ENCODE measurements around the gene TBX2.
"Not testable (repeated sequence)": the region's sequence is repeated elsewhere in the genome, so short reads cannot be mapped to it uniquely, and the experiment has no call there.

Gene TBX2

DNA sequence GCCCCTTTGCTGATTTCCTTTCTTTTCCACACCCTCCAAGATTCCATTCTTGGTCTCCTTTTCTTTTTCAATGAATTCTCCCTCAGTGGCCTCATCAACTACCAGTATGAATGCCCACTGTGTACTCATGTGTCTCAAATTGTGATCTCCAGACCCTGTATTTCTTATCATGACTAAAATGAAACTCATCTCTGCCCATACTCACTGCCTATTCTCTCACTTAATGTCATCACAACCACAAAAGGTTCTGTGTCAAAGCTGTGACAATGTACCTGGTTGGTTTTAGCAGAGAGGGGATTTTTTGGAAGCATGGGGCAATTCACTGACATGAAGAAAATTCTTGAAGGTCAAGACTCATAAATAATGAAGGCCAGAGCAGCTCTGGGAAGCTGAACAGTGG lies 41.1 kb downstream of the TBX2 start:
- DNase-seq, result no peak

DNA sequence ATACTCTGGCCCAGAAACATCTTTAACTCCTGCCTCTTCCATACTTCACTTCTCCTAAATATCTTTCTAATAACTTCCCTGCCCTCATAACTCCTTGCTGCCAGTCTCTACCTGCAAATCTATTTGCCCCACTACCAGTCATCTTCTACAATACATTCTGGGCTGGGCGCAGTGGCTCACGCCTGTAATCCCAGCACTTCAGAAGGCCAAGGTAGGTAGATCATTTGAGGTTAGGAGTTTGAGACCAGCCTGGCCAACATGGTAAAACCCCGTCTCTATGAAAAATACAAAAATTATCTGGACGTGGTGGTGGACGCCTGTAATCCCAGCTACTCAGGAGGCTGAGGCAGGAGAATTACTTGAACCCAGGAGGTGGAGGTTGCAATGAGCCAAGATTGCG lies 41.9 kb downstream of the TBX2 start:
- not testable (repeated sequence) for DNase-seq

DNA sequence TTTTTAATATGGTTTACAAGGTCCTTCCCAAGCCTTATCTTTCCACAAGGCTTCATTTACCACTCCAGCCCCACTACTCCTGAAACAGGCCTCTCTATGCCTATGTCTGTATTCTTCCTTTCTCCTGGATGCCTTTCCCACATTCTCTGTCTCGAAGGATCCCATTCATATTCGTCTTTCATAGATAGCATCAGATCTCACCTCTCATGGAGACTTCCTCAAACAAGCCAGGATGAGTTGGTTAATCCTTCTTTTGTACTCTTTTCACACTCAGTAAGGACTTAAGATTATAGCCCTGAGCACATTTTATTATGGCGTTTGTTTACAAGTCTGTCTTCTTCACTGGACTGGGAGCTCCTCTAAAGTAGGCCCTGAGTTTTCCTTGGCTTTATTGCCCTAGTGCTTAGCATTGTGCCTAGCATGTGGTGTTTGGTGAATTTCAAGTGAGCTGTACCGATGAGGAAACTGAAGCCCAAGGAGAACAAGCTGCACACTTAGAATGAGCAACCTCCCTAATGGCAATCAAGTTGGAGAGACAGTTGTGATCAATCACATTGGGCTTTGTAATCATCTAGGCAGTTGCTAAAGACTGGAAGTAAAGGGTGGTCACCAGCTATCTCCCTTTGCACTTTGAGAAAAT lies 42.6 kb downstream of the TBX2 start:
- no peak for DNase-seq

DNA sequence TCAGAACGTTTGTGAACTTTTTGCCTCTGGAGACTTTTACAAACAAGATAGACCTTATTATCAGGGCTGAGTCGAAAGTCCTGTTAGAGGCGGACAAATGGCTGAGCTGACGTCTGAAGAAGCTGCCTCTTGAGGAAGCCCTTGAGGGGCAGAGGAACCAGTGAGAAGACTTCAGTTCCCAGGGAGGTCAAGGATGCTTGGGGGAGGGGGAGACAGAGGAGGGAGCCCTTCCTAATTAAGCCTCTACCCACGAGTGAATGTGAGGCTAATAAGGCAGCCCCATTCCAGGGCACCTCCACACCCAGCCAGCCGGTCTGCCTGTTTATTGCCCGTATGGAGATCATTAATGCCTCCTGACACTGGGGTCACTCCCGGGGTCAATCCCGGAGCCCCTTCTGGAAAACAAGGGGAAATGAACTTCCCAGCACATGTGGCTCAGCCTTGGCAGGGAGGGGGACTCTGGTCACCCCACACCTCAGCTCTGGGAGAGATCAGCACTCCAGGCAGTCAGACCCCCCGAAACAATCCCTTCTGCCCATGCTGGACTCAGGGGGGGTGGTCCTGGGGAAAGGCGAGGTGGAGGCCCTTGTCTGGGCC lies 43.3 kb downstream of the TBX2 start:
- no peak for DNase-seq

DNA sequence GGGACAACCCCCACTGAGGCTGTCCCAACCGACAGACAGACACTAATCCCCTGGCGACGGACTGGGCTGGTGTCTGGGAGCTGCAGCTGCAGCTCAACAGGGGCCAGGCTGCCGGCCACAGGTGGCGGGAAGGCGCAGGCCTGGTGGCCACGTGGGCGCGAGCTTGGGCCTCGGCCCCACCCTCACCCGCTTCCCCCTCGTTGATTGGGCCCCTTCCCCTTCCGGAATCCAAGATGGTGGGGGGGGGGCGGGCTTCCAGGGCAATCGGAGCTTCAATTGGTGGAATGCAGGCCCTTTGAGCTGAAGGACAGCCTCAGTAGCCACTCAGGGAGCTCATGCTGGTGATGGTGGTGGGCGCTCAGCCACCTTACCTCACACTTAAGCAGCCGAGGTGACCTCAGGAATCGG lies 43.8 kb downstream of the TBX2 start:
- no peak for DNase-seq

DNA sequence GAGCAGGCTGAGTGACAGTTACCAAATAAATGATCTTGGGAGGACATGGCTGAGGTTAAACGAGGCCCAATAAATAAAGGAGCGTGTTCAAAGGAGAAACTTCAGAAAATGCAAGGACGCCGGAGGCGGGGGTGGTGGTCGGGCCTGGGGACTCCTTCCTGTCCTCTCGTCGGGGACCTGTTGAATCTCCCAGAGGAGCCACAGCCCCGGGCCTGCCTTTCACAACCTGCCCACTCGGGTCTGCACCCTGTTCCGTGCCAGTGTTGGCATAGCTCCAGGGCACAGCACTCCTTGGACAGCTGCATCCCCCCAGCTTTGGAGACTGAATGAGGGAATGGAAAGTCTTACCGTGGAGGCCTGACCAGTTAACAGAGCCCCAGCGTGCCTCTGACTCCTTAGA lies 44.4 kb downstream of the TBX2 start:
- no peak for DNase-seq

DNA sequence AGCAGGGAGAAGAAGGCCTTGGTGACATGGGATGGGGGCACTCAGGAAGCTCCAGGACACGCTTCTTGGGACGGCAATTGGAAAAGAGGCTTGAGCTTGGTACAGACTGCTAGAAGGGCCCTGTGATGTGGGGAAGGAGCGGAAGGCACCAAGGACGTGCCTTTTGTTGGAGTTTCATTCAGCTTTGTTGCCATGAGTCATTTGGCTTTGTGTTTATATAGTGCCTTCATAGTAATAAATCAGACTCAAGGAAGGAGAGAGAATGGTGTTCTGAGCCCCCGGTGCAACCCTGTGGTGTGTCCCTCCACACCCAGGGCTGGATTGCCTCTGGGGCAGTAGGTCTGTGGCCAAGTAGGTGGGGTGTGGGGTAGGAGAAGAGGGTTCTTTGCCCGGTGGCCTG lies 45.2 kb downstream of the TBX2 start:
- no peak for DNase-seq

DNA sequence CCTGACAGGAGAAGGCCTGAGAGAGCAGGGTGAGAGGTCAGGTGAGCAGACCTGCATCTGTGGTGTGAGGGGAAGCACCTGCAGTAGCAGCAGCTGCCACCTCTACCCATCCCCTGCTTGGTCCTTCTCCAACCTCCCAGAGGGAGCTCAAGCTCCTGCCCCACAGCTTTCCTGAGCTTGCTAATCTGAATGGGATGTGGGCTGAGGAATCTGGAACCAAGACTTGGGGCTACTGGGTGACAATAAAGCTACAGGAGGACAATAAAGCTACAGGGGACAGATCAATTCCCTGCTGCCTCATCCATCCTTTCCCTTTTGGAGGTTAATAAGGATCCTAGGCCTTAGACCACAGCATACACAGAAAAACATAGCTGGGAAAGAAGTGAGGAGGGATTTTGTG lies 47.7 kb downstream of the TBX2 start:
- DNase-seq, result no peak

DNA sequence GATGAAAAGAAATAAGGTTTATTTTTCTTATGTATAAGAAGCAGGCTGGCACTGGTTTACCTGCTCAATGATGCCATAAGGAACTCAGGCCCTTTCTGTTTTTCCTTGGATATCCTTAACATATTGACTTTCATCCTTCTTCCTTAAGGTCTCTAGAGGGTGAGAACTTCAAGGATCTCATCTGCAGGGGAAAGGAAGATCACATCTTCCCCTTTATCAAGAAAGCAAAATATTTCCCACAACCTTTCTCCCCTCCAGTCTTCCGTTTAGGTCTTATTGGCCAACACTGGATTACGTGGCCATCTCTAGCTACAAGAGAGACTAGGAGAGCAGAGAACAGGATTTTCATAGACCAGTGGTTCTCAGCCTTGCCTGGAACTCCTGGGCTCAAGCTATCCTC lies 48.4 kb downstream of the TBX2 start:
- DNase-seq, result no peak

DNA sequence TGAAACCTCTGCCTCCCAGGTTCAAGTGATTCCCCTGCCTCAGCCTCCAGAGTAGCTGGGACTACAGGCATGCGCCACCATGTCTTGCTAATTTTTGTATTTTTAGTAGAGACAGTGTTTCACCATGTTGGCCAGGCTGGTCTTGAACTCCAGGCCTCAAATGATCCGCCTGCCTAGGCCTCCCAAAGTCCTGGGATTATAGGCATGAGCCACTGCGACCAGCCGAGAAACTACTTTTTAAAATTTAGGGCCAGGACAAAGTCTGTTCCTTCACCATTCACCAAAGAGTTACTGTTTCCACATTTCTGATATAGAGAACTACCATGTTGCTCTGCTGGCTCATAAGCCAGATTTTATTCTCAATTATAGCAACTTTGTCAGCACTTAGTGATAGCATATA lies 49.5 kb downstream of the TBX2 start:
- not testable (repeated sequence) for DNase-seq

DNA sequence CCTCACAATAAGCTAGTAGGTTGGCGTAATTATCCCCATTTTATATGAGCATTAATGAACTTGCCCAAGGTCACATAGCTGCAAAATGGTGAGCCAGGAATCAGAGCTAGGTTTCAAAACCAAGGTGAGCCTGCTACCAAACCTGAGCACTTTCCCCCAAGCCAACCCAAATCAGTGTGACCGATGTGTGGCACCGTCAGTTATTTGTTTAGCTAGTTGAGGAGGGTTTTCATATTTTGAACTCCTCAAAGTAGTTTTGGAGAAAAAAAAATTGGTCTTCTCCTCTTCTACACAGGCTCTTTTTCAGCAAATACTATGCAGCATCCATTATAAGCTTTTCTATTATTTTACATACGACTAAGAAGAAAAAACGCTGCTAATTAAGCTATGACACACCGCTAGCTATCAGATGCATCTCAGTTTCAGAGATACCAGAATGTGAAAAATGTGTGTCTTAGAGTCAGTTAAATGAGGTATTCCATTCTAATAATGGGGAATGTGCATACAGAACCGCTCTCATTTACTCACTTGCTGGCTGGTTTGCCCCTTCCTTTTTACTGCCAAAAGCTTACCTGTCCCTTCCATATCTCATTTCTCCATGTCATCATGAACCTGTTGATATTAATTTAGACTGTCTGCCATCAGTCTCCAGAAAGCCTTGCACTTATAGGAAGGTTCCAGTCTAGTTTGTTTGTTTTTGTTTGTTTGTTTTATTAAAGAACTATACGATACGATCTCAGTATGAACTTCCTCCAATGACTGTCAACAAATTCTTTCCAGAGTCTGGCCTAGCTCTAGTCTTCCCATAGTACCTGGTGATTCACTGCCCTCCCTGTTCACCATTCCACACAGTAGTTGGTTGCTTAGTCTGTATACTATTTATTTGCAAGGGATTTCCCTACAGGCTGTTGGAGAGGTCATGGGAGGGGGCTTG lies 50.3 kb downstream of the TBX2 start:
- DNase-seq, result no peak

DNA sequence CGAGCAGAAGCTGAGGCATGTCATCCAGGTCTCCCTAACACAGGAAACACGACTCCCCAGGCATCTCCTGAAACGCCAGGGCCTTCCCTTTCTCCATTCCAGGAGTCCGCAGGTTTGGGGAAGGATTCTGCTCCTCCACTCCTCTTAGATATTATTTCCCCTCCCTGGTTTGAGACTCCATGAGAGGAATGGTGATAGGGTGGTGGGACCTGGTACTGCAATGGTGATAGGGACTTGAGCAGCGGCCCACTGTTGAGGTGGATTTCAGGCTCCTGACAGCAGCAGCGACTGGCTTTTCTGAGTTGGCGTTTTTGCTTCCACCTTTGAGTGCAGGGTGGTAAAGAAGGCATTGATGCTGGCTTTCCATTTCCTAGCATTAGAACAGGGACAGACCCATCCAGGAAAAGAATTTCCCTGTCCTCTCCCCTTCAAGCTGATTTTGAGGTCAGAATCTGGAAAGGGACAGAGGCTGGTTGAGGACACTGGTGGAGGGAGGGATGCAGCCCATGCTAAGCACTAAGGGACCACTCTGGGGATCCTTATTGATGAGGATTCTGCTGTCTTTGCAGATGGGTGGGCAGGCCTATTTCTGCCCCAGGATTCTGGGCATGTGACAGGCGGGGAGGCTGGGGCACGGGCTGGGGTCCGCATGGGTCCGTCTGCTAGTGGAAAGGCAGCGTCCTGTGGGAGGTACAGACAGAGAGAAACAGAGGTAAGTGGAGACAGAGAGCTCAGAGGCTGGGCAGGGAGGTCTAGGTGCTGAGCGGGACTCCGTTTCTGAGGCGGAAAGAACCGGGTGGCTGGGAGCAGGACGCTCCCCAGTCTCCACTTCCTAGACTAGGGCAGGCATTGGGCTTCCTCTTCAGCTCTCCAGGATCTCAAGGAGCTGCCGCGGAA lies 51.2 kb downstream of the TBX2 start:
- DNase-seq, result no peak

DNA sequence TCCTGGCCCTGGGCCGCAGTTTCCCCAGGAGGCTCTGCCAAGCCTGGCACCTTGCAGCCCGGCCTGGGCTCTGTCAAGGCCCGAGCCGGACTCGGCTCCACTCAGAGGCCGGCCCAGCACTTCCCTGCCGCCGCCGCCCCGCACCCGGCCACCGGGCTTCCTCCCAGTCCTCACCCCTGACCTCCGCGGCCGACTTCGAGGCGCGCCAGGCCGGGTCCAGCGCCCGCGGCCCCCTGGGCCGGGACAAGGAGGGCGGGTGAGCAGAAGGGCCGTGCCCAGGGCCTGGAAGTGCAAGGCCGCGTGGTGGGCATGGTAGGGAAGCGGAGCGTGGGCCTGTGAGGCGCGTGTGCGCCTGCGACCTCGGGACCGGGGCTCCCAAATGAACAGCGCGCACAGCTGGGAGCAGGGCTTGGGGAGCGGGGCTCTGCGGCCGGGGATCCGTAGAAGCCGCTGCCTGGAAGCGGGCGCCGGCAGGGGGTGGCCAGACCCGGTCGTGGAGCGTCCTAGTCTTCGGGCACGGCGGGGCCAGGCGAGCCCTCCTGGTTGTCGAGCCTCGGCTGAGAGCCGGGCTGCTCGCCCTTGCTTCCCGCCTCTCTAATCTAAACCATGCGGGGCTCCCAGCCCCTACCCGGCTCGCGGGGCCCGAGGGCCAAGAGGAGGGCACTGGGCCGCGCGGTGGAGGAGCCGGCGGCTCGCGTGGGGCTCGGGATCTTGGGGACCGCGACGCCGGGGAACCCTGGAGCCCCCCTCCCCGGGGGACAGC lies 52.1 kb downstream of the TBX2 start:
- DNase-seq, result no peak

DNA sequence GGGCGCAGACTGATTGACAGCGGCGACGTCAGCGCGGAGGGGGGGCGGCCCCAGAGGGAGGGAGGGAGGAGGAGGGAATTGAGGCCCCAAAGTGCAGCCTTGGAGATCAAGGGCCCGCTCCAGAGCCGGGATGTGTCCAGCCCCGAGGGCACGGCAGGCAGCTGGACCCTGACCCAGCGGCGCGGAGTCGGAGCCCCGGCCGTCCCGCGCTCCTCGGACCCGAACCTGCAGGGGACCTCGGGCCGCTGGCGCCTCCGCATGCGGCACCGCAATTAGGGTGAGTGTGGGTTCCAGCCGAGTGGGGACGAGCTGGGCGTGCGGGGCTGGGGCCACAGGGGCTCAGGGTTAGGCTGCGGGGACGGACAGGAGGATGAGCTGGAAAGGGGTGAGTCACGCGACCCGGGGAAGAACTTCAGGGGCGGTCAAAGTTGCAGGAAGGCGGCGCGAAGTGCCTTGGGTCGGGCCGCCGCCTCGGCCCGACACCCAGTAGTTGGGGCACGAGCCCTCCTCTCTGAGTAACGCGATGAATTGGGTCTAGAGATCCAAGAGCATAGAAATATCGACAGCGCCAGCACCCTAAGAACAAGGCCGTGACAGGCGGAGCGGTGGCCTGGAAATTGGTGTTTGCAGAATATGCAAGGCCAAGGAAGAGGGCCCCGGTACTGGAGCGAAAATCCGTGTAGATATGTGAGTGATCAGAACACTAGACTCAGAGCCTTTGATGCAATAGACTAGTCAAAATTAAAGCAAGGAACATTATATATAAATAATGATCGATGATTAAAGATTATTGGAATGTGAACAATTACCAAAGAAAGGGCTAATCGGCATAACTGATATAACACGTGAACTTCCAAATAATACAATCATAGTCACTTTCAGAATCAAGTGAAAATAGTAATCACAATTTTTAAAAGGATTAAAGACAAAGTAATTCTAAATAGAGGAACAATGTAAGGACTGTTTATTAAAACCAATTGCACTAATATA lies 53.0 kb downstream of the TBX2 start, which contains the start of gene TBX4:
Gene TBX4 (plus strand): TSS at position 122 of the 990 bp plus-strand sequence. CDS start 4,069 bp downstream, outside the sequence.
- no peak for DNase-seq

DNA sequence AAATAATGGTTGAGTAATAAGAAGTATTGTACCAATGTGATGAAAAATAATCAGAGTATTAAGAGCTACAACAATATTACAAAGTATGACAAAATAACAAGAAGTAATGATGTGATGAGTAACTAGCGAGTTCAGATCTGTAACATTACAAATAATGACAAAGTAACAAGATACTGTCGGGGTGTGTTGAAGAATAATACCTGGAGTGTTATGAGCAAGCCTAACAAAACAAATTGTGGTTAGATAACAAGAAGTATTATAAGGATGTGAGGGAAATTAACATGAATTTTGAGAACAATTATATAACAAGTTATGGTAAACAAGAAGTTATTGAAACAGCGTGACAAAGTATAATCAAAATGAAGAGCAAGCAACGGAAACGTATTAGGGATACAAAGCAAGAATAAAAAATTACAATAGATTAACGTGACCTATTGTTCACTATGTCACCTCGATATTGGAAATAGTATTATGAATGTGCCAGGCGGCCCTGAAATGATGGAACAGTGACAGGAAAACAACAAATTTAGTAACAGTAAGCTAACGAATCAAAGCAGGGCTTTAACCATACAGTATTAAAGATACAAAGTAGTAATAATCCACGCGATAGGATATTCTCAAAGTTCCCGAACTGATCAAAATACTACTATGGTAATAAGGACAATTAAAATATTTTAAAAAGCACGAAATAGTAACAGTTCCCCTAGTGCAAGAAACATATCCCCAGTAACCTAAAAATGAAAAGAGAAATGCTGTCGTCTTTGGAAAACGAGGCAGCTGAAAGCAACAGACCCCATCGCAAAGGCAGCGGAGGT lies 54.1 kb downstream of the TBX2 start:
- no peak for DNase-seq

DNA sequence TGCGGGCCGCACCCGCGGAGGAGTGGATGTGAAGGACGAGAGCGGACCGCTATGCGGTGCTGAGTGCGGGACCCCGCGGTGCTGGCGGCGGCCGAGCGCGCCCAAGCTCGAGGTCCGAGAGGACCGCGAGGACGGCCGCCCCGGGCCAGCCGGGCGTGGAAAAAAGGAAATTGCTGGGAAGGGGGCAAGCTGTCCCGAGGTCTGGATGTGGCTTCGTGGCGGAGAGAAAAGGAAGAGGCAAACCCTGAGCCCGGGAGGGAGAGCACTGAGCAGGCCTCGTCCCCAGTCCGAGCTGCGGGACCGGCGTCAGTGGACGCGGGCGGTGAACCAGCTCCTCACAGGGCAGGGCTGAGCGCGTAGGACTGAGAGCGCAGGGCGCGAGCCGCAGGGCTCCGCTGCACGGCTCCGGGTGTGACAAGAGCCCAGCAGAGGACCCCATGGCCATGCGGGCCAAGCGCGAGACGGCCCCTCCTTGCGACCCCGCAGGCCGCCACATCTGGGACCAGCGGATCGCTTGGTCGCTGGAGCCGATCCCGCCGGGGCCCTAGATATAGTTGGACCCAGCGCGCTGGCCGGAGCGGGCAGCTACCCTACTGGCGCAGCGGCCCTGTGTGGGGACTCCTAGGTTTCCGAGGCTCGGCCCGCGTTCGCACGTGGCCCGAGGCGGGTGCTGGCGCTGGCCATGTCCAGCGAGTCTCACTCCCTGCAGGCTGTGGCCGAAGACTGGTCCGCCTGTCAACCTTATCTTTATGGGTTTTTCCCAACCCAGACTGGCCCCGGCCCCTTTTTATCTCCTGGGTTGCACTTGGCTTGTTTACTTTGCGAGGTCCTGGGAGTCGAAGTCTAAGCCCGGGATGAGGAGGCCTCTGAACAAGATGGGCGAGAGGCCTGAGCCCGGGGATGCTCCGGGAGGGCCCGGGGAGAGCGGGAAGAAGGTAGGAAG lies 55.0 kb downstream of the TBX2 start:
- no peak for DNase-seq

DNA sequence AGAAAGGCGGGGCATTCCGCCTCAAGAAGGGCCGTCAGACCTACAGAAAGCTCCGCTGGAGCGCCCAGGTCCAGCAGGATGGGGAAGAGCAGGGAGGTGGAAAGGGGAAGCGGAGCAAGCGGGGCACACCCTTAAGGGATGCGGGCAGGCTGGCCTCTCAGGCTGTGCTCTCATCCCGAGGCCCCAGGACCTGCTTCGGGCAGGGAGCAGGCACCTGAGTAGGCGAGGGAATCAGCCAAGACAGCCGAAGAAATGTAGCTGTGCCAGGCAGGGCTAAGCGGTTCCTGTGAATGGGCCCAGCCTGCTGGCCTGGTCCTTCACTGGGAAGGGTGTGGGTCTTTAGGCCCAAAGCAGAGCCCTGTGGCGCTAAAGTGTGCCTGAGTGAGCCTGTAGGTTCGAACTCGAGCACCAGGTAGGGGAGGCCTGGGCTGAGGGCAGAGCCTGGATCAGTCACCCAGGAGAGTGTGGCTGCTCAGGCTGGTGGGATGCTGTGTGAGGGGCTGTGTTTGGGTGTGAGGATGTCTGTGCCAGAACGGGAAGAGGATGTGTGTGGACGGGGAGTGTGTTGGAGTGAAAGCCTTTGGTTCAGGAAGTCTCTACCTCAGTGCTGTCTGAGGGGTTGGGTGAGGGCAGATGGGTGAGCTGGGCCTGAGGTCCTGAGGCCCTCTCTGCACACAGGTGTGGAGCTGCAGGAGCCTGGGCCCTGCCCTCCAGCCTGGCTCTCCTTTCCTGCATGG lies 55.8 kb downstream of the TBX2 start:
- DNase-seq, result no peak

All from SIG-M5 (cell line).